Activated naive CD4-positive, alpha-beta T cell treated with anti-CD3 and anti-CD28 coated beads, Interleukin-2, amount 10 ng/mL, durations not matched to agents 7 days and 5 days (primary cell): Measurements from ENCODE around the gene TRIM15.
"Not testable (repeated sequence)": the region's sequence is repeated elsewhere in the genome, so short reads cannot be mapped to it uniquely, and the experiment has no call there.

ENCODE experiments used
- CTCF ChIA-PET: fragments of 350-600 bp; sonication (Branson Sonifier 250); formaldehyde crosslinking; loops from one replicate; lab custom pipeline; 2021; ENCODE audit warnings: antibody characterized with exemption; lab: Charles Lee
- DNase-seq: peaks from one replicate; pipeline ENCODE4 v3.0.0-alpha.2; 2020
- H3K27ac Mint-ChIP-seq: one replicate; pipeline ENCODE4 v1.8.0; 2021; ENCODE audit warnings: mild to moderate bottlenecking, moderate library complexity, mixed read lengths
- H3K27me3 Mint-ChIP-seq: one replicate; pipeline ENCODE4 v1.8.0; 2021; ENCODE audit warnings: mild to moderate bottlenecking, mixed read lengths
- H3K36me3 Mint-ChIP-seq: one replicate; pipeline ENCODE4 v1.8.0; 2021; ENCODE audit warnings: mixed read lengths
- H3K4me1 Mint-ChIP-seq: one replicate; pipeline ENCODE4 v1.8.0; 2021; ENCODE audit warnings: mixed read lengths
- H3K4me3 Mint-ChIP-seq: one replicate; pipeline ENCODE4 v1.8.0; 2021; ENCODE audit warnings: mild to moderate bottlenecking, moderate library complexity, mixed read lengths
- H3K9me3 Mint-ChIP-seq: one replicate; pipeline ENCODE4 v1.8.0; 2021; ENCODE audit warnings: mixed read lengths

TRIM15 gene

GRCh38 chr6:30206799-30207618 is 43.7 kb downstream of the TRIM15 start:
- H3K27ac Mint-ChIP-seq = no peak overlapping the region
- no peaks in the 10 kb centered on the region for H3K27me3 Mint-ChIP-seq
- no peaks in the 10 kb centered on the region for H3K9me3 Mint-ChIP-seq
- peaks cover 42% of the 10 kb centered on the region for H3K36me3 Mint-ChIP-seq
- no peak overlapping the region for H3K4me3 Mint-ChIP-seq
- H3K4me1 Mint-ChIP-seq = peaks cover 49% of the 10 kb centered on the region
- CTCF ChIA-PET = interaction anchor here (1.8 kb wide), 1 partner anchor 12 kb away, joined by 6 read pairs; no protein-coding TSS in a partner anchor
- DNase-seq = no peak

DNA sequence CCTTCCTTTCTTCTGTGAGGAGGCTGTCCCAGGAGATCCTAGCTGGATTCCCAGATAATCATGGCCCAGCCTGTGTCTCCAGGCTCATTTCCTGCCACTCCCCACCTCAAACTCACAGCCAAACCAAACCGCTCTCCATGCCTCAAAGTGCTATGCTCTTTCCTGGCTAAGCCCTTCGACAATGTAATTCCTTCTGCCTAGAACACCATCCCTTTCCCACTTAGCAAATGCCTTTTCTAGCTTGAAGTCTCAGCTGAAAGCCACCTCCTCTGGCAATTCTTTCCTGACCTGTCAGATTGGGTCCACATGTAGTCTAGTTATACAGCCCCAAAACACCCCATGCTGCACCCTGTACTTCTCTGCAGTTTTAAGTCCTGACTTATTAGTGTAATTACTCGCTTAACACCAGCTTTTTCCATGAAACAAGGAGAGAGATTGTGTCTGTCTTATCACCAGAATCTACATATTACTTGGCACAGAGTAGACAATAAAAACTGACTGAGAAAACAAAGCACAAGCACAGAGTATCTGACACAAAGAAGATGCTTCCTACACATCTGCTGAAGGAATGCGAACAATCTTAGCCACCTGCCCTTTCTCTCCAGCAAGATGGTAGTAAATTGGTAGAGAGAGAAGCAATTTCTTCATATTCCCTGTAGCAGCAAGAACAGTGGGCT is 44.4 kb downstream of the TRIM15 start:
- CTCF ChIA-PET = interaction anchor here (1.8 kb wide), 1 partner anchor 11 kb away, joined by 6 read pairs; no protein-coding TSS in a partner anchor
- Mint-ChIP-seq H3K36me3 (peaks cover 41% of the 10 kb centered on the region), H3K9me3 (no peaks in the 10 kb centered on the region), H3K4me3 (no peak overlapping the region), H3K27me3 (no peaks in the 10 kb centered on the region), H3K4me1 (peaks cover 48% of the 10 kb centered on the region), H3K27ac (peak overlapping the region; percentile 21)
- DNase-seq = no peak

- H3K9me3 Mint-ChIP-seq = no peaks in the 10 kb centered on the region
- CTCF ChIA-PET = no interaction called here
Observed at GRCh38 chr6:30211306-30211705, 48.0 kb downstream of the TRIM15 start.

GRCh38 chr6:30211899-30212298 is 48.6 kb downstream of the TRIM15 start:
- no peak for DNase-seq
- peak overlapping the region; percentile 99 for H3K4me3 Mint-ChIP-seq
- peak overlapping the region; percentile 100 for H3K27ac Mint-ChIP-seq
- H3K9me3 Mint-ChIP-seq = no peaks in the 10 kb centered on the region
- peaks cover 35% of the 10 kb centered on the region for H3K36me3 Mint-ChIP-seq
- H3K27me3 Mint-ChIP-seq = peaks cover 7% of the 10 kb centered on the region
- CTCF ChIA-PET = no interaction called here
- peaks cover 60% of the 10 kb centered on the region for H3K4me1 Mint-ChIP-seq

More at GRCh38 chr6:30211306-30211705, 48.0 kb downstream of the TRIM15 start:
- Mint-ChIP-seq H3K4me3 (peak overlapping the region; percentile 99), H3K27ac (no peak overlapping the region), H3K4me1 (peaks cover 62% of the 10 kb centered on the region), H3K27me3 (peaks cover 7% of the 10 kb centered on the region), H3K36me3 (peaks cover 35% of the 10 kb centered on the region)
- no peak for DNase-seq

DNA sequence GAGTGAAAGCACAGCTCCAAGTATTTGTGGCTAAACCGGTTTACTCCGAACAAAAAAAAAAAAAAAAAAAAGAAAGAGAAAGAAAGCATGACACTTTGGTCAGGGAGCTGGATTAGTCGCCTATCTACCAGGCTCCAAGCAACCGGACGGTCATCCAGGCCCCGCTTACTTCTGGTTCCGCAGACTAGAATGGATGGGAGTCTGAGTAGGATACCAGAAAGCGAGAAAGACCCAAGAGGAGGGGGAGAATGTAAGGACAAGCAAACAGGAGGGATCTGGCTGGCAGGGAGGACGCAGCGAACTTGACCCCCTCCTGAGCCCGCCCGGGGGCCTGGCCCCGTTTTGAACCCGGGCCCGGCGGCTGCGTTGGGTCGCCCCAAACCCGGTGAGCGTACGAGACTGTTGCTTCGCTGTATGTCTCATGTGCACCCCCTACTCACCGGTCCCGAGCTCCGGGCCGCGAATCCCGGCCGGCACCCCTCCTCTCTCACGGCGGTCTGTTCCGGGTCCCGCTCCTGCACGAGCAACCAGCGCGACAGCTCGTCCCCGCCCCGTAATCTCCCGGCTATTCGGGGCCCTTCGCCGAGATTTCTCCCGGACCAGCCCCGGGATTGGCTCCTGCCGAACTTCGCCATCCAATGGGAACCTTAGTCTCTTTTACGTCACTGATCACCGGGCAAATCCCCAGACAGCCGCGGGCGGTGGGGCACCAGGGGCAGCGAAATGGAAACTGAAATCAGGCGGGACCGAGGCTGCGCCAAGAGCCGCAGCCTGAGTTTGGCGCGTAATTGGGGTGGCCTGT is 49.7 kb downstream of the TRIM15 start, which contains the start of gene TRIM26:
TRIM26 (minus strand) TSS at position 542 of the 802 bp plus-strand sequence. CDS start 14,303 bp downstream, outside the sequence.
- CTCF ChIA-PET = no interaction called here
- peaks cover 51% of the 10 kb centered on the region for H3K4me1 Mint-ChIP-seq
- H3K27me3 Mint-ChIP-seq = peaks cover 7% of the 10 kb centered on the region
- H3K4me3 Mint-ChIP-seq = peak within 1 kb of the TSS; percentile 99
- H3K27ac Mint-ChIP-seq = peak within 1 kb of the TSS; percentile 100
- no peaks in the 10 kb centered on the region for H3K9me3 Mint-ChIP-seq
- DNase-seq = peak; percentile 99
- peaks cover 27% of the 10 kb centered on the region for H3K36me3 Mint-ChIP-seq

DNA sequence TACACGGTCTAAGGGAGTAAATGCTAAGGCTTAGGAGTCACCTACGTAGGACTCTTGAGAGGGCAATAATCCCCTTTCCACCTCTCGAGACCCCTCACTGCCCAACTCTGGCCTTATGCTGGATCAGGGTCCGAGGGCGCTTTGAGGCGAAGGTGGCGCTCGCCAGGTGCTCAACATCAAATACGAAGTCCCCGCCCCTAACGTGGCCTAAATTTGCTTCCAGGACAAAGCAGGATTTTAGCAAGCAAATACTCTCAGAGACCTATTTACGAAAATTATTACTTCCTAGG is 50.3 kb downstream of the TRIM15 start:
- no peak for DNase-seq
- Mint-ChIP-seq H3K36me3 (peaks cover 27% of the 10 kb centered on the region), H3K9me3 (no peaks in the 10 kb centered on the region), H3K27ac (peak overlapping the region; percentile 100), H3K4me3 (peak overlapping the region; percentile 99), H3K4me1 (peaks cover 48% of the 10 kb centered on the region), H3K27me3 (peaks cover 7% of the 10 kb centered on the region)
- CTCF ChIA-PET = no interaction called here

GRCh38 chr6:30213957-30214656 is 50.8 kb downstream of the TRIM15 start:
- Mint-ChIP-seq H3K4me3 (peak overlapping the region; percentile 99), H3K27me3 (peaks cover 7% of the 10 kb centered on the region), H3K9me3 (no peaks in the 10 kb centered on the region), H3K36me3 (peaks cover 24% of the 10 kb centered on the region), H3K27ac (peak overlapping the region; percentile 100), H3K4me1 (peaks cover 44% of the 10 kb centered on the region)
- peak; percentile 88 for DNase-seq
- CTCF ChIA-PET = interaction anchor here (0.6 kb wide), 1 partner anchor 24 kb away, joined by 3 read pairs; no protein-coding TSS in a partner anchor

- Mint-ChIP-seq H3K27me3 (peaks cover 7% of the 10 kb centered on the region), H3K36me3 (peaks cover 24% of the 10 kb centered on the region), H3K4me3 (peak overlapping the region; percentile 99), H3K4me1 (peaks cover 47% of the 10 kb centered on the region), H3K27ac (peak overlapping the region; percentile 100), H3K9me3 (no peaks in the 10 kb centered on the region)
- DNase-seq = no peak
- CTCF ChIA-PET = interaction anchor here (0.6 kb wide), 1 partner anchor 24 kb away, joined by 3 read pairs; no protein-coding TSS in a partner anchor
Observed at GRCh38 chr6:30214657-30214982, 51.3 kb downstream of the TRIM15 start.

DNA sequence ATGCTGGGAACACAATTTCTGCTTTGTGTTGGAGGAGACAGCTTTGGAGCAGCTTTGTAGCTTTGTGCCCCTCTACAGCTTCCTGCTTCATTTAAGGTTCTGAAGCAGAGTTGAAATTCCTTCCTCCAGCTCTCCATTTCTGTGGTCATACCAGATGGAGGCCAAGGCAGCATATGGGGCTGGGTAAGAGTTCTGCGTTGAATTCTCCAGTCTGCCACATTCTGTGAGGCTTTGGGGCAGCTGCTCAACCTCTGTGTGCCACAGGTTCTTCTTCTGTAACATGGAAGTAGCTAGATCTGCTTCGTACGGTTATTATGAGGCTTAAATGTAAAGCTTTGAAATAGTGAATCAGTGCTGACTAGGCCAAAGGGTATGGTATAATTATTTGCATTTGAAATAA is 52.8 kb downstream of the TRIM15 start:
- H3K4me3 Mint-ChIP-seq = peak overlapping the region; percentile 17
- H3K27me3 Mint-ChIP-seq = peaks cover 11% of the 10 kb centered on the region
- H3K36me3 Mint-ChIP-seq = peaks cover 13% of the 10 kb centered on the region
- no peak overlapping the region for H3K27ac Mint-ChIP-seq
- CTCF ChIA-PET = interaction anchor here (0.8 to 1.7 kb wide), 5 partner anchors 9 to 182 kb away, joined by 3 to 7 read pairs (median 3); no protein-coding TSS in a partner anchor
- DNase-seq = no peak
- H3K9me3 Mint-ChIP-seq = no peaks in the 10 kb centered on the region
- H3K4me1 Mint-ChIP-seq = peaks cover 36% of the 10 kb centered on the region

GRCh38 chr6:30219244-30219643 is 55.9 kb downstream of the TRIM15 start:
- H3K27me3 Mint-ChIP-seq = peaks cover 19% of the 10 kb centered on the region
- peaks cover 19% of the 10 kb centered on the region for H3K4me1 Mint-ChIP-seq
- H3K36me3 Mint-ChIP-seq = peaks cover 6% of the 10 kb centered on the region
- peak; percentile 64 for DNase-seq
- H3K27ac Mint-ChIP-seq = no peak overlapping the region
- peaks cover 14% of the 10 kb centered on the region for H3K9me3 Mint-ChIP-seq
- CTCF ChIA-PET = interaction anchor here (0.9 to 3.6 kb wide), 24 partner anchors 9 to 231 kb away, joined by 3 to 38 read pairs (median 4); no protein-coding TSS in a partner anchor
- no peak overlapping the region for H3K4me3 Mint-ChIP-seq

- H3K4me3 Mint-ChIP-seq, DNase-seq: not testable (repeated sequence)
Observed at GRCh38 chr6:30221395-30221794, 58.0 kb downstream of the TRIM15 start.

GRCh38 chr6:30221956-30222355 is 58.6 kb downstream of the TRIM15 start:
- H3K9me3 Mint-ChIP-seq = peaks cover 16% of the 10 kb centered on the region
- H3K4me3 Mint-ChIP-seq, H3K4me1 Mint-ChIP-seq, DNase-seq, H3K27ac Mint-ChIP-seq, CTCF ChIA-PET, H3K36me3 Mint-ChIP-seq: not testable (repeated sequence)
- peaks cover 18% of the 10 kb centered on the region for H3K27me3 Mint-ChIP-seq

More at GRCh38 chr6:30221395-30221794, 58.0 kb downstream of the TRIM15 start:
- Mint-ChIP-seq H3K27me3 (peaks cover 18% of the 10 kb centered on the region), H3K9me3 (peaks cover 16% of the 10 kb centered on the region)
- H3K36me3 Mint-ChIP-seq, H3K4me1 Mint-ChIP-seq, H3K27ac Mint-ChIP-seq: not testable (repeated sequence)
- CTCF ChIA-PET = interaction anchor here (1.3 to 3.6 kb wide), 3 partner anchors 118 to 177 kb away, joined by 3 to 38 read pairs (median 4); no protein-coding TSS in a partner anchor
